C4-2B (cell line): ENCODE data around the gene RPRML.

ENCODE experiments used
- CTCF ChIP-seq: fragments of 450-650 bp; conservative IDR thresholded peaks from 2 replicates; pipeline ENCODE4 v1.5.1; 2017; ENCODE audit warnings: mild to moderate bottlenecking
- ZFX ChIP-seq: fragments of 450-650 bp; IDR thresholded peaks from 2 replicates; pipeline ENCODE4 v1.6.1; 2017

GRCh38 chr17:46975287-46975686 is 3.8 kb downstream of the RPRML start:
- no peak for TF ChIP-seq ZFX
- no peak for TF ChIP-seq CTCF
